Umbilical cord (tissue), 2 donors: Measurements from ENCODE around the gene ZNF451. TPM values are rescaled to one million over a fixed set of nuclear protein-coding genes. Genes with fewer than 3 reads are reported as not detected.
"Not testable (repeated sequence)": the region's sequence is repeated elsewhere in the genome, so short reads cannot be mapped to it uniquely, and the experiment has no call there.

Experiments
- DNase-seq: peaks from one replicate; pipeline ENCODE4 v3.0.0-alpha.2; 2015; ENCODE audit warnings: low spot score
- total RNA-seq: library from RNA; depleted of rRNA; stranded (reverse); fragments of >200 nt; gene quantifications from one replicate; pipeline ENCODE4 v1.2.3, GENCODE V29; 2014; ENCODE audit warnings: low replicate concordance; ENCODE audit not compliant: insufficient read depth

ZNF451 gene, protein sequence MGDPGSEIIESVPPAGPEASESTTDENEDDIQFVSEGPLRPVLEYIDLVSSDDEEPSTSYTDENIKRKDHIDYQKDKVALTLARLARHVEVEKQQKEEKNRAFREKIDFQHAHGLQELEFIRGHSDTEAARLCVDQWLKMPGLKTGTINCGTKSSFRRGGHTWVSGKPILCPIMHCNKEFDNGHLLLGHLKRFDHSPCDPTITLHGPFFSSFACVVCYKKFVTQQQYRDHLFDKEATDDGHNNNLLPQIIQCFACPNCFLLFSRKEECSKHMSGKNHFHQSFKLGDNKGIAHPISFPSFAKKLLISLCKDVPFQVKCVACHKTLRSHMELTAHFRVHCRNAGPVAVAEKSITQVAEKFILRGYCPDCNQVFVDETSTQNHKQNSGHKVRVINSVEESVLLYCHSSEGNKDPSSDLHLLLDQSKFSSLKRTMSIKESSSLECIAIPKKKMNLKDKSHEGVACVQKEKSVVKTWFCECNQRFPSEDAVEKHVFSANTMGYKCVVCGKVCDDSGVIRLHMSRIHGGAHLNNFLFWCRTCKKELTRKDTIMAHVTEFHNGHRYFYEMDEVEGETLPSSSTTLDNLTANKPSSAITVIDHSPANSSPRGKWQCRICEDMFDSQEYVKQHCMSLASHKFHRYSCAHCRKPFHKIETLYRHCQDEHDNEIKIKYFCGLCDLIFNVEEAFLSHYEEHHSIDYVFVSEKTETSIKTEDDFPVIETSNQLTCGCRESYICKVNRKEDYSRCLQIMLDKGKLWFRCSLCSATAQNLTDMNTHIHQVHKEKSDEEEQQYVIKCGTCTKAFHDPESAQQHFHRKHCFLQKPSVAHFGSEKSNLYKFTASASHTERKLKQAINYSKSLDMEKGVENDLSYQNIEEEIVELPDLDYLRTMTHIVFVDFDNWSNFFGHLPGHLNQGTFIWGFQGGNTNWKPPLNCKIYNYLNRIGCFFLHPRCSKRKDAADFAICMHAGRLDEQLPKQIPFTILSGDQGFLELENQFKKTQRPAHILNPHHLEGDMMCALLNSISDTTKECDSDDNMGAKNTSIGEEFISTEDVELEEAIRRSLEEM
- total RNA-seq: 154 TPM

DNA sequence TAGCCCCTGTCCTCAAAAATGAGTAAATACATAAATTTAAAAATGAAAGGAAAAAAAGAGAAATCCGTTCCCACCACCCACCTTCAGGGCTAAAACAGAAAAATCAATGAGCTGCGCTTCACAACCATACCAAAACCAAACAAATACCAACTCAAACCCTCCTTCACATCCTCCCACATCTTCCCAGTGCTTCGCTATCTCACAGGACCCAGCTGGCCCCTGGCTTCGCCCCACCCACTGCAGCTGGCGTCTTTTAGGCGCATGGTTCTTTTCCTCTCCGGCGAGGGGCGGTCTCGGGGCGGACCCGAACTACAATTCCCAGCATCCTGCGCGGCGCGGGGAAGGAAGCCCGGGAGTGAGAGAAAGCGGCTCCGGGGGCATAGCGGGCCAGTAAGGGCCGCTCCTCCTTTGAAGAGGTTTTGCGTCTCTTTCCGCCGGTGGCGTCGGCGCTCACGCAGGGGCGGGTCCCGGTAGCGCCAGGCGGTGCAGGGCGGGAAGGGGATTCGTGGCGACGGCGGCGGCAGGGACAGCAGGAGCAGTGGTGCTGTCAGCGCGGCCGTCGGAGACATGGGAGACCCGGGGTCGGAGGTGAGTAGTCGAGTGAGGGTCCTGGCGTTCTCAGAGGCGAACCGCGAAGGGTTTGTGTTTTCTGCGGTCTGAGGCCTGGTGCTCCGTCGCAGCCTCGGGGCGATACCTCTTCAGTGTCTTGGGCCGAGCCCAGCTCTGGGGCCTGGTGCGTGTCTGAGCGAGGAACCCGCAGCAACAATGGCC, at the start of gene ZNF451:
Gene ZNF451 (plus strand): TSS at position 502 of the 771 bp plus-strand sequence. CDS start 66 bp downstream, at position 568.
- DNase-seq: peak; percentile 99

GRCh38 chr6:57044061-57044460, 45.9 kb upstream of the ZNF451 start:
- not testable (repeated sequence) for DNase-seq

DNA sequence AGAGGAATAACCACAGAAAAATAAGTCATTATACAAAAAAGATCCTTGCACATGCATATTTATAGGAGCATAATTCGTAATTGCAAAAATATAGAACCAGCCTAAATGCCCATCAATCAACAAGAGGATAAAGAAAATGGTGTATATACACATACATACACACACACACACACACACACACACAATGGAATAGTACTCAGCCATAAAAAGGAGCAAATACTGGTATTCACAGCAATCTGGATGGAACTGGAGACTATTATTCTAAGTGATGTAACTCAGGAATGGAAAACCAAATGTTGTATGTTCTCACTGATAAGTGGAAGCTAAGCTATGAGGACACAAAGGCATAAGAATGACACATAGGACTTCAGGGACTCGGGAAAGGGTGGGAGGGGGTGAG, 45.4 kb upstream of the ZNF451 start:
- no peak for DNase-seq

- peak; percentile 97 for DNase-seq
These were observed 43.4 kb upstream of the ZNF451 start, which contains the start of gene KIAA1586 for GRCh38 chr6:57046332-57047256. KIAA1586 (plus strand) TSS chr6:57046693; CDS start chr6:57046756, 63 bp downstream.

DNA sequence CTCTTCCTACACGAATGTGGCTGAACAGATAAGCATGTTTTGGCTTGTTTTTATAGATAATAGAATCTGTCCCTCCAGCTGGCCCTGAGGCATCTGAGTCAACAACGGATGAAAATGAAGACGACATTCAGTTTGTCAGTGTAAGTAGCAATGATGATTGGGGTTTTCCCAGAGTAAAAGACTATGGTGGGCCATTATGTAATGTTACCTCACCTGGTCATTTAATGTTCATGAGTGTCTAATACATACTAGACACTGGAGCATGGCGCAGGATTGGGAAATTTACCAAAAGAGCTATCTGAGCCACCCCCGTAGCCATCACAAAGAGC, 42.8 kb upstream of the ZNF451 start:
- not testable (repeated sequence) for DNase-seq

DNA sequence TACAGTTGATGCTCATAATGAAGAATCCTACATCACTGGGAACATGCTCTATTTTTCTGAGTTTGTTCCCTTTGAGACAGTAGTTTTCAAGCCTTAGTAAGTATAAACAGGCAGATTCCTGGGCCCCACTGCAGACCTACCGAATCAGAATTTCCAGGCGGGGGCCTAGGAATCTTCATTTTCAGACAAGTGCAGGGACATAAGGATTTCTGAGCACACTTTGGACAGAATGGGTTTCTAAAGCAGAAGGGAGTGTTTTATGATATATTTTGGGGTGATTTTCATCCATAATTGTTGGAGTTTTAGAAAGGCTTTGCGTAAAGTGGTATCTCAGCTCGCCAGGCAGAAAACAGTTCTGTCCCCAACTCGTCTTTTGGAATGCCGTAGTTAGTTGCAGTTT, 42.1 kb upstream of the ZNF451 start:
- DNase-seq: not testable (repeated sequence)

DNA sequence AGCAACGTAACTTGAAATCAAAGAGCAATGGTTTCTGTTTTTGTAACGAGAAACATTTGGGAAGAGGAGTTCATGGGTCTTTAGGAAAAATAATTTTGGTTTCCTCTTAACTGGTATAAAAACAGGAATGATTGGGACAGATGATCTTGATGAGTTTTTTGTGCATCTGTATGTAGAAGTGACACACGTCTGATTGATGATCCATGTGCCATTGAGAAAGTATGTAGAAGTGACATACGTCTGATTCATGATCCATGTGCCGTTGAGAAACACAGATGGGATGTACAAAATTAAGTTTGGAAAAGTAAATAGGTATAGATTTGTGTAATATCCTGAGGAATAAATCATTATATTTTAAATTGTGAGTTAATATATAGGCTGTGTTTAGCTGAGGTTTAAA, 41.4 kb upstream of the ZNF451 start:
- no peak for DNase-seq

DNA sequence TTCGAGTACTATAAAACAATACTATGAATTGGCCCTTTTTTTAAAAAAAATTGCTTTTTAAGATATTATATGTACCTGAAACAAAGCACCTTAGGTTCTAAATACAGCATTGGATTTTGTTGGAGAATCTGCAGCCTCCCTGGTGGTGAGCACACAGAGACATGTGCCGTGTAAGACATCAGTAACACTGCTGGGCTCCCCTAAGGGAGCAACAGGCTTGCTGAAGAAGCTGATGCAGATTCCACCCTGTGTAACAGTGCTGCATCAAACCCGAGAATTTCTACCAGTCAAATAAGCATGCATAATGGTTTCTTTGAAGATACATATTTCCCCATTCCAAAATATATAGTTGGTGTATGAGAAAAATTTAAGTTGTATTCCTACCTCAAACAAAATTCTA, 26.1 kb upstream of the ZNF451 start:
- no peak for DNase-seq

GRCh38 chr6:57064809-57065208, 25.2 kb upstream of the ZNF451 start:
- DNase-seq: peak; percentile 28

GRCh38 chr6:57068061-57068460, 21.9 kb upstream of the ZNF451 start:
- DNase-seq: no peak

DNA sequence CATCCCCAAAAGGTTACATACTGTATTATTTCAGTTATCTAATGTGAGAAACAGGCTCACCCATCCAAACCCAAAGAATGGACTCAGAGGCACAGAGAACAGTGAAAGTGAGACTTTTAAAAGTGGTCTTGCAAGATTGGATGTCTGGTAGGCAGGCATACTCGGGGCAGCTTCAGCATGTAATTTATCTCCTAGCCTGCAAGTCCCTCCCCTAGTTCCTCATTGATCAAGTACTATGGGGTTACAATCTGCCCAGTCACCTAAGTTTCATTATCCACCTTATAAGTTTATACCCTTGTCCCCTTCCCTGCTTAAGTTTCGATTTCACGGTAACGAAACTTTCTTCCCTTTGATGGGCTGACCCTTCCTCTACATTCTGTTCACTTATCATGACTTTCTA, 20.8 kb upstream of the ZNF451 start:
- DNase-seq: no peak

DNA sequence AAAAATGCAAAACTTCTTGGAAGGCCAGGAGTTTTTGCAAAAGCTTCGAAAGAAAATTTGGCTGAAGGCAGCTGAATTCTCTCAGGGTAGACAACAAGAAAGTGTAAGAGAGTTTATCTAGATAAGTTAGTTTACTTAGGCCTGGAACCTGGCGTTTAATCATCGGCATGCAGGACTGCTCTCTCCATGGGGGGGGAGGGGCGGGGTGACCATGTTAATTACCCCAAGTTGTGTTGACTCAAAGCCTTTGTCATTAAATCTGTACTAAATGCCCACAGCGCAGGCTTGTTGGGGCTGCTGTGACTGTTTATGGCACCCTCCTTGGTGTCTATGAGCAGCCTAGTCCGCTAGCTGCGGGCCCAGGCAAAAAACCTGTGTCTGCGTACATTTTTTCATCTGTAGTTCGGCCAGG, 20.1 kb upstream of the ZNF451 start:
- no peak for DNase-seq

DNA sequence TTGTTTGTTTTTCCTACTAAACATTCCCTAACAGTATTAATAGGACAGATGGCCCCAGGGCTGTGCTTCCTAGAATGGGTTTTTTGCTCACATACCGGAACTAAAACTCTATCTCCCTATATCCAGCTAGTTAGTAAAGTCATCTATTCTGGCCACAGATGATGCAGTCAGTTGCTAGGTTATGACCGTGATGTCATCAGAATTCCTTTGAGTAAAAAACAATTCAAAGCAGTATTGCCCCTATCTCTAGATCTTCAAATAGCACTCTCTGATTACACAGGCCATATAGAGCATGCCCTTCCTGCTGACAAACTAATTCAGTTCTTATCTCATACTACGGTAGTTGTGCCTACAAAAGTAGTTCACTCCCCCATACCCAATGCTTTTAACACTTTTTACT, 17.9 kb upstream of the ZNF451 start:
- no peak for DNase-seq

GRCh38 chr6:57074383-57074782, 15.6 kb upstream of the ZNF451 start:
- DNase-seq: no peak

DNA sequence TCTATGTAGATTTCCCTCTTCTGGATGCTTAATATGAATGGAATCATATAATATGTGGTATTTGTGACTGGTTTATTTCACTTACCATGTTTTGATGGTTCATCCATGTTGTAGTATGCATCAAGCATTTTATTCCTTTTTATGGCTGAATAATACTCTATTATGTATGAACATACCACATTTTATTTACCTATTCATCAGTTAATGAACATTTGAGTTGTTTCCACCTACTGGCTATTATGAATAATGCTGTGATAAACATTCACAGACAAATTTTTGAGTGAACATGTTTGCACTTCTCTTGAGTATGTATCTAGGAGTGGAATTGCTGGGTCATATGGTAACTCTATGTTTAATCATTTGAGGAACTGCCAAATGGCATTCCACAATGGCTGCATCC, 14.9 kb upstream of the ZNF451 start:
- no peak for DNase-seq

DNA sequence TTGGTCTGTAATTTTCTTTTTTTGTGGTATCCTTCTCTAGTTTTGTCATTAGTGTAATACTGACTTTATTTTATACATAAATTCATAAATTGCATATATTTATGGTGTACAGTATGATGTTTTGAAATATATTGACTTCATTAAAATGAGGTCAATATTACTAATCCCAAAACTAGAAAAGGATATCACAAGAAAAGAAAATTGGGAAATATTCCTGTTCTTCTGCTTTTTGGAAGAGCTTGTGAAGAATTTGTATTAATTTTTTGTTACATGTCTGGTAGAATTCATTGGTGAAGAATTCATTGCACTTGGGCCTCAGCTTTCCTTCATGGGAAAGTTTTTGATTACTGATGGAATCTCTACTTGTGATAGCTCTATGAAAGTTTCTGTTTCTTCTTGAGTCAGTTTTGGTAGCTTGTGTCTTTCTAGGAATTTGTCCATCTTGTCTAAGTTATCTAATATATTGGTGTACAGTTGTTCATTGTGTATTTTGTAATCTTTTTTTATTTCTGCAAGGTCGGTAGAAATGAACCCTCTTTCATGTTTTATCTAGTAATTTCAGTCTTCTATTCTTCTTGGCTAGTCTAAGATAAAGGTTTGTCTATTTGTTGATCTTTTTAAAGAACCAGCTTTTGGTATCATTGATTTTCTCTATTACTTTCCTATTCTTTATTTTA, 11.3 kb upstream of the ZNF451 start:
- DNase-seq: no peak

DNA sequence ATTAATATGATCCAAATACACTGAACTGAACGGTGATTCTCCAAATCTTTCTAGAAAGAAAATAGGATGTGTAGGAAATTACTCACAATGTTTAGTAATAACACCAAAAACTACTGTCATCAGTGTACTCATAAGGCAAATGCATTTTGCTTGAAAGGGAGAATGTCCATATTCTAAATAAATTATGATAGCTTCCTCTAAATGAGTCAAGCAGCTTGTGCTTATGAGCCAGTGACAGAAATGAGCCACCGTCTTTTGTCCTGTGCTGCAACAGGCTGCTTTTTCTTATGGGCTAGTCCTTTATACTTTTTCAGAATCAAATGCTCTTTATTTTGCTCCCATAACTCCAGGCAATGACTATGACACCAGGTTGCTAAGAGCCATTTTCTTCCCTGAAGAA, 4.5 kb upstream of the ZNF451 start:
- DNase-seq: no peak

DNA sequence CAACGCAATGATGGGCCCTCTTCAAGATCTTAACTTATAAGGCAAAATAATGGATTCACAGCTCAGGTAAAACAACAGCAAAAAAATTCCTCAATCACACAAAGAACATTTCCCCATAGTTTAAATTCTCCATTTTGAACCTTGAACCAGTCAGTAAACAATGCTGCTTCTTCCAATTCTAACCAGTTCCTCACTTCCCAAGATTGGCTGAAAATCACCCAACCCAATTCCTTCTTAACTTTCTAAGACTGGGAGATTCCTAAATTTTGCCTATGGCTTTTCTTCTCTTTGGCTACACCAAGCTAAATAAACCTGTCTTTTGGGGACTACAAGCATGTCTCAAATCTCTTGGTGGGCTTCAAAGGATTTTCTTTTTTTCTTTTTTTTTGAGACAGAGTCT, 3.1 kb upstream of the ZNF451 start:
- no peak for DNase-seq

DNA sequence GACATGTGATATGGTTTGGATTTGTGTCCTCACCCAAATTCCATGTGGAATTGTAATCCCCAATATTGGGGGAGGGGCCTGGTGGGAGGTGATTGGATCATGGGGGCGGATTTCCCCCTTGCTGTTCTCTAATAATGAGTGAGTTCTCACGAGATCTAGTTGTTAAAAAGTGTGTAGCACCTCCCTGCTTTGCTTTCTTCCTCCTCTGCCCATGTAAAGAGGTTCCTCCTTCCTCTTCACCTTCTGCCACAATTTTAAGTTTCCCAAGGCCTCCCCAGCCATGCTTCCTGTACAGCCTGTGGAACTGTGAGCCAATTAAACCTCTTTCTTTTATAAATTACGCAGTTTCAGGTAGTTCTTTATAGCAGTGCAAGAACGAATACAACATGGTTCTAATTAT, 2.1 kb upstream of the ZNF451 start:
- no peak for DNase-seq

DNA sequence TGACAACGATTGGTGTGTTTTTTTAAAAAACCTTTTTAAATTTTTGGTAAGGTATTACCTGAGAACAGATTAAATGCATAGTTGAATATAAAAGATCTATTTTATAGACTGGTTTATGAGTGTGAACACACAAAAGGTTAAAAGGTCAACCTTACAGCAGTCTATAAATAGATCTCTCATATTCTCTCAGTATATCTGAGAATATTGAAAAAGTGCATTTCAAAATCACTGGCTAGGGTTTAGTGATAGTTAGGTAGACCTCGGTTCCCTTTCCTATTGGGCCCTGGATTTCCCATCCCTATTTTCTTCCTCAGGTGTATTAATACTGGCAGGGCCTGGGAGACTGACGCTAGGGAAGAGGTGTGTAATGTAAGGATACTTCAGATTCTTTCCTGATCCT, 723 bp upstream of the ZNF451 start:
- no peak for DNase-seq
